ENCODE data around the gene ACBD4.

Gene ACBD4

DNA sequence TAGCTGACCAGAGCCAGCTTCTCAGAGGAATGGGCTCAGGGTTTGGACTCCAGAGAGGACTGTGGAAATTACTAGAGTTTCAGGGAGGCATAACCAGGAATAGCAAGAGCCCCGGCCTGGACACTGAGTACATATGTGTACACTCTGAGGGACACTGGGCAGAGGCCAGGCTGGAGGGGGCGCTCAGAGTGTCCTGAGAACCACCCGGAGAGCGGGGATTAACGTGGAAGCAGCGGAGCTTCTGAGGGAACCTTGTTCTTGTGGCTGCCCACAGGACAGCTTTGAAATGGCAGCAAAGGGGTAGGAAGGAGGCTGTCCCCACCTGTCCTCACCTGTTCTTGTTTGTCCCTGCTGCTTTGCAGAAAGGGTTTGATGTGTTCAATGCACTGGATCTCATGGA, 31.0 kb upstream of the ACBD4 start:
- no peak for DNase-seq (ENCODE audit: low read depth in 2 of 2)

DNA sequence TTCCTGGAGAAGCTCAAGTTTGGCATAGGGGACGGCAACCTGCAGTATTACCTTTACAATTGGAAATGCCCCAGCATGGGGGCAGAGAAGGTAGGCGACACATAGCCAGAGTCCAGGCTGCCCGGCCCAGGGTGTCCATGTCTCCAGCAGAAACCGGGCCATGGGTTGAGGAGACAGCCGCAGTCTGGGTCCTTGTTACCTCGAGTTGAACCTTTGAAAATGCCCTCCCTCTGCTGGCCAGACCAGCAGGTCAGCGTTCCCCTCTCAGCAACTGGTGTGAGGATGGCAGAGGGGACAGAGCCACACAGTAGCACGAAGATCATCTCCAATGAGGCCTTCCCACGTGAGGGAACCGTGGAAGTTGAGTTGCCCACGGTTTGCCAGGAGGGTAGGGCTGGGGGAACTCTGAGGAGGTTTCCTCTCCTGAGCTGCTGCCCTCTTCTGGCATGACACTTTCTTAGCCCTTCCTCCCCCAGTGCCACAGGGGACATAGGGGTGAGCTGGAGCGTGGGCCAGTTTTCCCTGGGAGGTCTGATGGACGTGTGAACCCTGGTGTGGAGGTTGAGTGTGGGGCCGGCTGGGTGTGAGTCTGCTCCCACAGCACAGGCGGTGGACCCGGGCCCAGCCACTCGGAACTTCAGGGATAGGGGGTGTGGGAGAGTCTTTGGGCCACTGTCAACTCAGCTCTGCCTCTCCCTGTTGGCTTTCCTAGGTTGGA, 30.4 kb upstream of the ACBD4 start:
- DNase-seq (ENCODE audit: low read depth in 2 of 2), result no peak

DNA sequence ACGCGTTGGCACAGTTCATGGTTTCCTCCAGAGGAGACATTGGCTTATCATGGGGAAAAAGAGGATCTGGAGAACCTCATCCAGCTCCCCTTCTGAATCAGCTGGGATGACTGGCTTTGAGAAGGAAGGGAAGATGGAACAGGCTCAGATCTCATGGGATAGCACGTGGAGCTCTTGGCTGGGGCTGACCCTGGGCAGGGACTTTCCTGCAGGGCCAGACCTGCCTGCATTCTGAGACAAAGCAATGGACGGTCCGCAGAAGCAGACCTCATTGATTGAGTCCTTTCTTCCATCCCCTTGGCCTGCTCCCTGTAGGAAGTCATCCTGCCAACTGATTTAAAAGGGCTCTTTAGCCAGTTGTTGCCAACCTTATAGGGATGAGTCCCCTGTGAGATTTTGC, 29.4 kb upstream of the ACBD4 start:
- no peak for DNase-seq (ENCODE audit: low read depth in 2 of 2)

DNA sequence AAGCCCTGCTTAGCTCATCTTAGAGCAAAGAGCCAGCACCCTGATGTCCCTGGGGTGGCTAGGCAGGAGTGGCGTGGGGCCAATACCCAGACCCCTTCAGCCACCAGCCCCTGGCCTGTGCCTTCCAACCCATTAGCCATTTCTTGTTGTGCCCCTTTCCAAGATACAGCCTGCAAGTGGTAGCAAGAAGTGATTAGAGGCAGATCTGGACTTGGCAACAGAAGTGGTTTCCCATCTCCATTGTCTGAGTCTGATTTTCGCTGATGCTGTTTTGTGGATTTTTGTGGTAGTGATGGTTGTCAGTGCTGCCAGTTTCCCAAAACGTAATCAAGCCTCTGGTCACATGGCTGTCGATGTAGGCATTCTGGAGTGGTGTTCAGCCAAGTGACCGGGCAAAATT, 28.9 kb upstream of the ACBD4 start:
- no peak for DNase-seq (ENCODE audit: low read depth in 2 of 2)

- DNase-seq (ENCODE audit: low read depth in 2 of 2), result no peak
Observed at GRCh38 chr17:45107293-45108010, 28.0 kb upstream of the ACBD4 start.

- DNase-seq (ENCODE audit: low read depth in 2 of 2), result no peak
Observed at GRCh38 chr17:45108051-45108450, 27.4 kb upstream of the ACBD4 start.

DNA sequence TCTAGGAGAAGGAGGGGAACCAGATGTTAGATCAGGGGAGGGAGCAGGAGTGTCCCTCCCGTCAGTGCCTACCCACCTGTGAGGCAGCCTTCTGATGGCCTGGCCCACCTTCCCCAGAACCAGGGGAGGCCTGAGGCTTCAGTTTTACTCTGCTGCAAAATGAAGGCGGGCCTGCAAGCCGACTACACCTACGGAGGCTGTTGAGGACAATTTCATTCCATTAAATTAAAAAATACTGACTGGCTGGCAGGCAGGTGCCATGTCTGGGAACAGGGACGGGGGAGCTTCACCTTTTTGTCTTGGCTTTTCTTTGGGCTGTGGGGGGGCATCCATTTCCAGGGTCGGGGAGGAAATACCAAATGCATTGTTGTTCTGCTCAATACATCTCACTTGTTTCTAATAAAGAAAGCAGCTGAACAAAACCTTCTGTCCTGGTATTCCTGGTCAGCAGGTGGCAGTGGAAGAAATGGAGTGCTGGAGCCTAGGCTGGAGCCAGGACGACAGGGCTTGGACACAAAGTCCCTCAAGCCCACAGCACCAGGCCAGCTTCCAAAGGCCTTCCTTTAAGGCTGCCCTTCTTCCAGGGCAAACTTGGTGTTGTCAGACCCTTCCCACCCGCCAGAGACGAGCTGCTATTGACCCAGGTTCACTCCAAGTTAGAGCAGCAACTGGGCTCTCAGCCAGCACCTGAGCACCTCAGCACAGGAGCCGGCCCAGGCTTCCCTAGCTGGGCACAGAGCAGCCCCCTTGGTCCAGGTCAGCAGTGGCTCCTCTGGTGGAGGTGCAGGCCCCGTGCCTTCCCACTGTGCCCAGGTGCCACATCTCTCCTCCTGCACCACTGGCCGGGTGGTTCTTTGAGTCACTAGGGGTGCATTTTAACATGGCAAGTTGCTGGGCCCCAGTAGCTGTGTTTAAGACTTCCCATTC, 26.6 kb upstream of the ACBD4 start:
- no peak for DNase-seq (ENCODE audit: low read depth in 2 of 2)

DNA sequence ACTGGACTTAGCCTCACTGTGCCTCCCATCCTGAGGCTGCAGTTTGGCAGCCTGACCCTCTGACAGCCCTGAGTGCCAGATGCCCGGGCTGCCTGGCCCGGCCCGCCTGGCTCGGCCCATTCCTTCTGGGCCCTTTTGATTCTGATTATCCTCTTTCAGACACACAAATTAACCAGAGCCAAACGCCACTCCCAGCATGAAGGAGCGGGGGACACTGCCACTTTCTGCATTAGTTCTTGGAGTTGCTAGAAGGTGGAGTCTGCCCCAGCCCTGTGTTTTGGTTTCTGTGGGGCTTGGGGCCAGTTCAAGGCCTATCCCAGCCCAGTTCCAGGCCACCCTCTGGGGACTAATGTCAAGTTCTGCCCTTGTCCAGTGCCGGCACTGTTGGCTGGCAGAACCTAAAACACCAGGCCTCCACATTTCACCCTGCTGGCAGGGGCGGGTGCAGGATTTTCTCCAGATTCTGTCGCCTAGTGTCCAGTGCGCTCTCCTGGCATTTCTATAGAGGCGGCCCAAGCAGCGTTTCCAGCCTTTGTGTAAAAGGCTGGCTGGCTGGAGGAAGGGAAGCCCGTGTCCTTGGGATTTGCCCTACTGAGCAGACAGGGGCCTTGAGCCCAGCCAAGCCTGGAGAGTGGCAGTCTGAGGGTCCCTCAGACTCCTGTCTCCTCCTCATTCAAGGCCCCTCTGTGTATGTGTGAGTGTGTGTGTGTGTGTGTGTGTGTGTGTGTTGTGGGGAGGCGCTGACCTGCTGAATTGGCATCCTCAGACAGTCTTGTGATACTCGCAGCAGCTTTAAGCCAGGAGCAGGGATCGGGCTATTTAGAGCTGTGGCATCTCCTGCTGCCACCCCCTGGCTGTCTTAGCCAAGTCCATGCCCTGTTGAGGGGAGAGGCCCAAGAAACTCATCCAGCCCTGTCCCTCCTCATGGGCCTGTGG, 24.5 kb upstream of the ACBD4 start:
- DNase-seq (ENCODE audit: low read depth in 2 of 2), result no peak

DNA sequence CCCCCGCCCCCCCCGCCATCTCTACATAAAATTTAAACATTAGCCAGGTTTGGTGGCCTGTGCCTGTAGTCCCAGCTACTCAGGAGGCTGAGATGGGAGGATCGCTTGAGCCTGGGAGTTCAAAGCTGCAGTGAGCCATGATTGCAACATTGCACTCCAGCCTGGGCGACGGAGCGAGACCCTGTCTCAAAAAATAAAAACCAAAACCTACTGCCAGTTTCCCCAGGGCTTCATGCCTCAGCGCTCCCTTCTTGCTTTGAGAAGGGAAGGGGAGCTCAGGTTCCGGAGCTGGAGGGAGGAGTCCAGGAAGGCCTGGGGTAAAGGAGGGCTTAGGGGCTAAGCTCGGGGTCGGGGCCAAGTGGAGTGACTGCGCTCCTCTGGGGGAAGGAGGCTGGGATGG, 23.6 kb upstream of the ACBD4 start:
- DNase-seq (ENCODE audit: low read depth in 2 of 2), result no peak

GRCh38 chr17:45112559-45113423, 22.7 kb upstream of the ACBD4 start:
- no peak for DNase-seq (ENCODE audit: low read depth in 2 of 2)

- DNase-seq (ENCODE audit: low read depth in 2 of 2), result no peak
Observed at GRCh38 chr17:45113424-45113754, 22.1 kb upstream of the ACBD4 start.

GRCh38 chr17:45114117-45114932, 21.2 kb upstream of the ACBD4 start:
- no peak for DNase-seq (ENCODE audit: low read depth in 2 of 2)

DNA sequence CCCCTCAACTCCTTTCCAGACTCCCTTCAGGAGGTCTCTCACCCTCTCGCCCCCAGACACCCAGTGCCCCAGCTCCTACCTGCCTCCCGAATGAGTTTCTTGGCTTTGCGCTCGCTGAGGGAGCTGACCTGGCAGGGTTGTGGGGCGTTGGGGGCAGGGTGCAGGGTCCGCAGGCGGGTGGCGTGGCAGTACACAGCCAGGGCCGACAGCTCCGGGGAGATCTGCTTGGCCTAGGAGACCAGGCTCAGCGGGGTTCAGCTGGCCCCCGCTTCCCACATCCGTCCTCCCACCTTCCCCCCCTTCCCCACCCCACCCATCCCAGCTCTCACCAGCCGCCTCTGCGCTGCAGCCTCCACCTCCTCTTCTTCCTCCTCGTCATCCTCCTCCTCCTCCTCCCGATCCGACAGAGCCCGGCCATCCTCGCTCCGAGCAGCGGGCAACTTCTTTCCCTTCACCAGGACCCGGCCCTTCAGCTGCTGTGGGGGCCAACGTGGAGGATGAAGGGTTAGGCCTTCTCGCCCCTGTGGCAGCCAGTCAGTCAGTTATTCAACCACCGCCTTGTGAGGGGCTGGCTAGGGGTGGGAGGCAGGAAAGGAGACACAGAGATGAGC, 20.4 kb upstream of the ACBD4 start:
- DNase-seq (ENCODE audit: low read depth in 2 of 2), result no peak

DNA sequence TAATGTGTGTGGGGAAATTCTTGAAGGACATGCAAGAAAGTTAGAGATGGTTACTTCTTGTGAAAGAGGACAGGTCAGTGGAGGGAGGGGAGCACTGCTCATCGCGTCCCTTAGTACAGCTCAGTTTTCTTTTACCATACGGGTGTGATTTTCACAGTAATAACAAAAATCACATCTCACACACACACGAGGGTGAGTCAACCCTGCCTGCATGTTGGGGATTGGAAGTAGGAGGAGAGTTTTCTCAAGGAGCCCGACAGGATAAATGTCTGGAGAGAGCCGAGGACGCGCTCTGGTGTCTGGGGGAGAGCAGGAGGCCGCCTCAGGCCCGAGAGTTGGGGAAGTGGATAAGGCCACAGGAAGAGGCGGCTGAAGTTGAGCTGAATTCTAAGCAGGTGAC, 19.6 kb upstream of the ACBD4 start:
- DNase-seq (ENCODE audit: low read depth in 2 of 2), result no peak

DNA sequence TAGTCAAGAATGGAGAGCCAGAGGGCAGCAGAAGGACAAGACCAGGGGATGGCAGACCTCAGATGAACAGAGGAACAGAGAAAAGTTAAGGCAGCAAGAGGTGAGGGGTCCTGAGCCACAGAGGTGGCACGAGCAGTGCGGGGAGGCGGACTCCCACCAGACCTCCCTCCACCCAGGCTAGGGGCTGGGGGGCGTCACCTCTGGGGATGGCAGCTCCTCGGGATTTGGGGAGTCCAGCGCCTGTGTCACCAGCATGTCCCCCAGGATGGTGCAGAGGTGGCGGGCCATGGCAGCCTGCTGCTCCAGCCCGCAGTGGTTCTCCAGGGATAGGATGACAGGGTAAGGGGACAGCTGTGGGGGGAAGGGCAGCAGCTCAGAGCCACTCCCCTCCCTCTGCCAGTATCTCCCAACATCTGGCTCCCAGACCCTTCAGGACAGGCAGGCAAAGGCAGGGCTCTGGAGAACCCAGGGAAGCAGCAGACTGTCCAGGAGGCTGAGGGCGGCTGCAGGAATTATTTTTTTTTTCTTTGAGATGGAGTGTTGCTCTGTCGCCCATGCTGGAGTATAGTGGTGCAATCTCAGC, 19.0 kb upstream of the ACBD4 start:
- no peak for DNase-seq (ENCODE audit: low read depth in 2 of 2)

DNA sequence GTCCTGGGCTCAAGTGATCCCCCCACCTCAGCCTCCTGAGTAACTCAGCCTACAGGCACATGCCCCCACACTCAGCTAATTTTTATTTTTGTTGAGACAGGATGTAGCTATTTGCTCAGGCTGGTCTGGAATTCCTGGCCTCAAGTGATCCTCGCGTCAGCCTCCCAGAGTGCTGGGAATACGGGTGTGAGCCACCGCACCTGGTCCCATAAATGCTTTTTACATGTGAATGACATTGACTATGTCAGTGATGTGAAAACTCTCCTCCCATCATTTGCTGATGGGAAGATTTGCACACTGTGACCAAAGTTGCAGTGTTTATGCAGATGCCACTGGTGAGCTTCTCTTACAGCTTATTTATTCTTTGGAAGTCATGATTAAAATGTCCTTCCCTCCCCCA, 18.2 kb upstream of the ACBD4 start:
- DNase-seq (ENCODE audit: low read depth in 2 of 2), result no peak

DNA sequence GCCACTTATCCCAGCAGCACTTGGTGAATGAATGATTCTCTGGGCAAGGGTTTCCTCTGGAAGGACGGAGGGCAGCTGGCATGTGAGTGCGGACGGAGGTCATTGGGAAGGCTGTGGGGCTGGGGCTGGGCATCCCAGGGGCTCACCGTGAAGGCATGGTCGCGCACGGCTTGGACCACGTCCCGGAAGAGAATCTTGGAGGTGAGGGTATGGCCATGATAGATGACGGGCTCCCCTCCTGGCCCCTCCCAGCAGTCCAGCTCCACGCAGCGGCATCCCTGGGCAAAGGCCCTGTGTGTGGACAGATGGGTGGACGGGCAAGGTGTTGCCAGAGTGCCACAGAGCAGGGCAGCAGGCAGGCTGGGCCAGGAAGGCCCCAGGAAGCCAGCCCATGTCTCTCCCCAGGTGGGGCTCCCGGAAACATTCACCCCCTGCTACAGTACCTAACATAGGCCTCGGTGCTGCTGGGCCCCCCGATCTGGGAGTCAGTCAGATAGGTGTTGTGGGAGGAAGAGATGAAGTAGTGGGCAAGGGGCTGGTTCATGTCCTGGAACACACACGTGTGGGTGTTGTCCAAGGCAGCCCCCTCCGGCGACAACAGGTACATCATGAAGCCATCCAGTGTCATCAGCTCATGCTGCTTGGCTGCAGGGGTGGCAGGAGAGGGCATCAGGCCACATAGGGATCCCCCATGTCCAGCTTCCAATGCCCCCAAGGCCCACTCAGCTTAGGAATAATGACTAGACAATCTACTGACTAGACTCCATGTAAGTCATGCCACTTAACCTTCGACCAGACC, 17.4 kb upstream of the ACBD4 start:
- no peak for DNase-seq (ENCODE audit: low read depth in 2 of 2)

- DNase-seq (ENCODE audit: low read depth in 2 of 2), result no peak
Observed at GRCh38 chr17:45118691-45119090, 16.8 kb upstream of the ACBD4 start.
